H9 (cell line): ENCODE data around the gene CRHR1. TPM values are rescaled to one million over a fixed set of nuclear protein-coding genes. Genes with fewer than 3 reads are reported as not detected.

Experiments used
- DNase-seq: peaks from one replicate; pipeline ENCODE4 v3.0.0-alpha.2; 2017
- H2AFZ ChIP-seq: one replicate; pipeline ENCODE4 v1.6.1; 2013; ENCODE audit warnings: mild to moderate bottlenecking, low read length, control low read depth, moderate library complexity
- H2AK5ac ChIP-seq: 2 replicates; pipeline ENCODE4 v1.6.1; 2013; ENCODE audit warnings: low read length, control low read depth, mixed read lengths; ENCODE audit not compliant: insufficient read length
- H2BK120ac ChIP-seq: one replicate; pipeline ENCODE4 v1.6.1; 2013; ENCODE audit warnings: low read depth, mild to moderate bottlenecking, low read length, control low read depth, inconsistent platforms; ENCODE audit not compliant: poor library complexity, severe bottlenecking
- H2BK12ac ChIP-seq: 2 replicates; pipeline ENCODE4 v1.6.1; 2013; ENCODE audit warnings: low read length, control low read depth, mixed read lengths, low read depth; ENCODE audit not compliant: insufficient read length
- H2BK15ac ChIP-seq: 2 replicates; pipeline ENCODE4 v1.6.1; 2013; ENCODE audit warnings: low read depth, low read length, control low read depth
- H2BK20ac ChIP-seq: one replicate; pipeline ENCODE4 v1.6.1; 2013; ENCODE audit warnings: low read depth, mild to moderate bottlenecking, low read length, control low read depth, inconsistent platforms; ENCODE audit not compliant: poor library complexity, severe bottlenecking
- H2BK5ac ChIP-seq: 2 replicates; pipeline ENCODE4 v1.6.1; 2013; ENCODE audit warnings: low read length, control low read depth, mixed read lengths; ENCODE audit not compliant: insufficient read length
- H3K14ac ChIP-seq: 2 replicates; pipeline ENCODE4 v1.6.1; 2013; ENCODE audit warnings: low read length, control low read depth; ENCODE audit not compliant: insufficient read depth
- H3K18ac ChIP-seq: 2 replicates; pipeline ENCODE4 v1.6.1; 2013; ENCODE audit warnings: low read depth, mild to moderate bottlenecking, mixed read lengths, low read length, control low read depth; ENCODE audit not compliant: insufficient read length
- H3K23ac ChIP-seq: 2 replicates; pipeline ENCODE4 v1.6.1; 2013; ENCODE audit warnings: low read length, control low read depth, mixed read lengths, low read depth; ENCODE audit not compliant: insufficient read length
- H3K23me2 ChIP-seq: 2 replicates; pipeline ENCODE4 v1.6.1; 2013; ENCODE audit warnings: low read depth, mild to moderate bottlenecking, mixed read lengths, low read length, control low read depth; ENCODE audit not compliant: insufficient read length, poor library complexity, severe bottlenecking
- H3K27ac ChIP-seq: 2 replicates; pipeline ENCODE4 v1.5.1; 2013; ENCODE audit warnings: low read length, control low read depth, mixed read lengths, low read depth; ENCODE audit not compliant: insufficient read length
- H3K27me3 ChIP-seq: 2 replicates; pipeline ENCODE4 v1.6.1; 2013; ENCODE audit warnings: low read length, control low read depth, inconsistent platforms; ENCODE audit not compliant: insufficient read depth
- H3K4ac ChIP-seq: 2 replicates; pipeline ENCODE4 v1.6.1; 2013; ENCODE audit warnings: low read depth, mild to moderate bottlenecking, control low read depth, inconsistent platforms, low read length, moderate library complexity
- H3K4me1 ChIP-seq: 2 replicates; pipeline ENCODE4 v1.6.1; 2013; ENCODE audit warnings: low read length, control low read depth, inconsistent platforms; ENCODE audit not compliant: insufficient read depth
- H3K4me2 ChIP-seq: 2 replicates; pipeline ENCODE4 v1.6.1; 2013; ENCODE audit warnings: low read length, control low read depth, mixed read lengths; ENCODE audit not compliant: insufficient read length, insufficient read depth
- H3K56ac ChIP-seq: 2 replicates; pipeline ENCODE4 v1.6.1; 2013; ENCODE audit warnings: low read depth, mild to moderate bottlenecking, mixed read lengths, low read length, control low read depth; ENCODE audit not compliant: insufficient read length
- H3K79me1 ChIP-seq: 2 replicates; pipeline ENCODE4 v1.6.1; 2013; ENCODE audit warnings: low read depth, mild to moderate bottlenecking, moderate library complexity, low read length, control low read depth, inconsistent platforms; ENCODE audit not compliant: insufficient read depth, poor library complexity, severe bottlenecking
- H3K79me2 ChIP-seq: 2 replicates; pipeline ENCODE4 v1.6.1; 2013; ENCODE audit warnings: low read length, control low read depth, inconsistent platforms; ENCODE audit not compliant: insufficient read depth
- H3K9ac ChIP-seq: 2 replicates; pipeline ENCODE4 v1.6.1; 2013; ENCODE audit warnings: low read length, control low read depth, mixed read lengths; ENCODE audit not compliant: insufficient read length; ENCODE audit errors: extremely low read depth
- H3K9me3 ChIP-seq: one replicate; pipeline ENCODE4 v1.6.1; 2013; ENCODE audit warnings: low read depth, low read length, inconsistent platforms; ENCODE audit not compliant: control insufficient read depth
- H3T11ph ChIP-seq: one replicate; pipeline ENCODE4 v1.6.1; 2013; ENCODE audit warnings: mild to moderate bottlenecking, low read length, control low read depth, inconsistent platforms
- H4K20me1 ChIP-seq: one replicate; pipeline ENCODE4 v1.6.1; 2013; ENCODE audit not compliant: control insufficient read depth, insufficient read length, insufficient read depth
- H4K5ac ChIP-seq: 2 replicates; pipeline ENCODE4 v1.6.1; 2013; ENCODE audit warnings: low read depth, mild to moderate bottlenecking, mixed read lengths, low read length, control low read depth; ENCODE audit not compliant: insufficient read length
- H4K8ac ChIP-seq: replicated peaks from 2 replicates; pipeline ENCODE4 v1.6.1; 2013; ENCODE audit warnings: low read length, control low read depth, mixed read lengths, low read depth; ENCODE audit not compliant: insufficient read length
- H4K91ac ChIP-seq: 2 replicates; pipeline ENCODE4 v1.6.1; 2013; ENCODE audit warnings: low read depth, mild to moderate bottlenecking, moderate library complexity, mixed read lengths, low read length, control low read depth; ENCODE audit not compliant: insufficient read length
- H3K27ac Mint-ChIP-seq, 3 experiments: 2 replicates in 2 of 3; 3 replicates in 1 of 3; pipeline ENCODE4 v1.8.0; 2020 to 2021; ENCODE audit warnings: mixed read lengths in 3 of 3, mild to moderate bottlenecking in 1 of 3, moderate library complexity in 1 of 3
- H3K27me3 Mint-ChIP-seq: 2 replicates; pipeline ENCODE4 v1.8.0; 2021; ENCODE audit warnings: low read depth, mild to moderate bottlenecking, moderate library complexity, mixed read lengths
- H3K36me3 Mint-ChIP-seq, 3 experiments: 2 replicates in 2 of 3; 3 replicates in 1 of 3; pipeline ENCODE4 v1.8.0; 2020 to 2021; ENCODE audit warnings: low read depth in 3 of 3, mixed read lengths in 3 of 3; ENCODE audit not compliant: insufficient read depth in 1 of 3
- H3K4me1 Mint-ChIP-seq, 2 experiments: 2 replicates each; pipeline ENCODE4 v1.8.0; 2020; ENCODE audit warnings: mixed read lengths in 2 of 2
- H3K4me3 Mint-ChIP-seq, 2 experiments: 2 replicates in 1 of 2; 3 replicates in 1 of 2; pipeline ENCODE4 v1.8.0; 2020 to 2021; ENCODE audit warnings: mild to moderate bottlenecking in 2 of 2, mixed read lengths in 2 of 2, moderate library complexity in 1 of 2
- H3K9me3 Mint-ChIP-seq, 2 experiments: 2 replicates in 1 of 2; 3 replicates in 1 of 2; pipeline ENCODE4 v1.8.0; 2020; ENCODE audit warnings: mild to moderate bottlenecking in 2 of 2, mixed read lengths in 2 of 2, moderate library complexity in 1 of 2
- CTCF ChIP-seq: fragments of 200-600 bp; sonication (generic); conservative IDR thresholded peaks from 3 replicates; pipeline ENCODE4 v1.8.0; 2021; ENCODE audit warnings: antibody characterized with exemption, mild to moderate bottlenecking
- WGBS: extraction: QIAGEN DNeasy Blood & Tissue Kit; methylation state at CpG from one replicate; pipeline ENCODE4 v1.1.7; 2013; ENCODE audit warnings: missing lambda C conversion rate, low lambda C conversion rate, mixed read lengths; ENCODE audit not compliant: insufficient read length; ENCODE audit errors: extremely low coverage; 5-methylcytosine and 5-hydroxymethylcytosine counted together
- total RNA-seq: library from RNA; stranded (reverse); gene quantifications from 2 replicates; pipeline ENCODE4 v1.2.1, GENCODE V29; 2021

CRHR1 gene
- total RNA-seq, 1 experiment from 2014 or later: 0.52 TPM

- Histone ChIP-seq H3K79me2 (no peaks in the 10 kb centered on the region), H2BK120ac (no peak overlapping the region), H3K56ac (no peak overlapping the region), H3K4me2 (no peak overlapping the region), H2AFZ (no peak overlapping the region), H4K20me1 (peaks cover 4% of the 10 kb centered on the region), H2BK20ac (no peak overlapping the region), H4K91ac (no peak overlapping the region), H2AK5ac (no peak overlapping the region), H3K14ac (no peak overlapping the region; the same call in 1 of the 2 replicates), H3K27me3 (no peaks in the 10 kb centered on the region), H3K79me1 (no peaks in the 10 kb centered on the region), H3K23me2 (no peaks in the 10 kb centered on the region), H3K18ac (no peak overlapping the region), H2BK15ac (no peak overlapping the region), H3K23ac (no peak overlapping the region), H3K9me3 (no peaks in the 10 kb centered on the region), H3K4ac (no peak overlapping the region), H4K5ac (no peak overlapping the region), H3T11ph (no peak overlapping the region), H2BK5ac (no peak overlapping the region), H4K8ac (no peak overlapping the region), H3K9ac (no peak overlapping the region), H3K27ac (no peak overlapping the region), H3K4me1 (no peaks in the 10 kb centered on the region), H2BK12ac (no peak overlapping the region)
- Mint-ChIP-seq H3K36me3 (no peaks in the 10 kb centered on the region), H3K27me3 (no peaks in the 10 kb centered on the region; the same call in 1 of the 2 replicates), H3K27ac (no peak overlapping the region), H3K9me3 (no peaks in the 10 kb centered on the region), H3K4me1 (no peaks in the 10 kb centered on the region), H3K4me3 (no peak overlapping the region)
- TF ChIP-seq CTCF: no peak
- DNase-seq: no peak
- no CpG with 5 or more reads among the region's 10 CpGs for whole genome bisulfite sequencing
Observed at GRCh38 chr17:45846223-45846622, 62.1 kb downstream of the CRHR1 start.
